Duodenal mucosa (tissue), 2 donors: ENCODE results near the gene TNS3.

ENCODE experiments used
- H3K27ac ChIP-seq: one replicate; pipeline ENCODE4 v1.7.0; 2013; ENCODE audit warnings: low read depth, low read length
- H3K27me3 ChIP-seq, 2 donors: one replicate each; pipeline ENCODE4 v1.7.0; 2013; ENCODE audit warnings: low read length in 2 of 2, control low read depth in 1 of 2; ENCODE audit not compliant: insufficient read depth in 2 of 2, control insufficient read depth in 1 of 2
- H3K36me3 ChIP-seq, 2 donors: one replicate each; pipeline ENCODE4 v1.7.0; 2013; ENCODE audit warnings: low read length in 2 of 2, control low read depth in 1 of 2; ENCODE audit not compliant: insufficient read depth in 2 of 2, control insufficient read depth in 1 of 2
- H3K4me1 ChIP-seq, 2 donors: one replicate each; pipeline ENCODE4 v1.7.0; 2013; ENCODE audit warnings: low read length in 2 of 2, control low read depth in 1 of 2; ENCODE audit not compliant: insufficient read depth in 2 of 2, control insufficient read depth in 1 of 2
- H3K4me3 ChIP-seq, 2 donors: one replicate each; pipeline ENCODE4 v1.7.0; 2013; ENCODE audit warnings: low read length in 2 of 2, low read depth in 1 of 2
- H3K9ac ChIP-seq, 2 donors: one replicate each; pipeline ENCODE4 v1.7.0; 2013; ENCODE audit warnings: low read length in 2 of 2, low read depth in 1 of 2
- H3K9me3 ChIP-seq, 2 donors: one replicate each; pipeline ENCODE4 v1.7.0; 2013; ENCODE audit warnings: low read length in 2 of 2, control low read depth in 1 of 2; ENCODE audit not compliant: control insufficient read depth in 1 of 2

The TNS3 gene

DNA sequence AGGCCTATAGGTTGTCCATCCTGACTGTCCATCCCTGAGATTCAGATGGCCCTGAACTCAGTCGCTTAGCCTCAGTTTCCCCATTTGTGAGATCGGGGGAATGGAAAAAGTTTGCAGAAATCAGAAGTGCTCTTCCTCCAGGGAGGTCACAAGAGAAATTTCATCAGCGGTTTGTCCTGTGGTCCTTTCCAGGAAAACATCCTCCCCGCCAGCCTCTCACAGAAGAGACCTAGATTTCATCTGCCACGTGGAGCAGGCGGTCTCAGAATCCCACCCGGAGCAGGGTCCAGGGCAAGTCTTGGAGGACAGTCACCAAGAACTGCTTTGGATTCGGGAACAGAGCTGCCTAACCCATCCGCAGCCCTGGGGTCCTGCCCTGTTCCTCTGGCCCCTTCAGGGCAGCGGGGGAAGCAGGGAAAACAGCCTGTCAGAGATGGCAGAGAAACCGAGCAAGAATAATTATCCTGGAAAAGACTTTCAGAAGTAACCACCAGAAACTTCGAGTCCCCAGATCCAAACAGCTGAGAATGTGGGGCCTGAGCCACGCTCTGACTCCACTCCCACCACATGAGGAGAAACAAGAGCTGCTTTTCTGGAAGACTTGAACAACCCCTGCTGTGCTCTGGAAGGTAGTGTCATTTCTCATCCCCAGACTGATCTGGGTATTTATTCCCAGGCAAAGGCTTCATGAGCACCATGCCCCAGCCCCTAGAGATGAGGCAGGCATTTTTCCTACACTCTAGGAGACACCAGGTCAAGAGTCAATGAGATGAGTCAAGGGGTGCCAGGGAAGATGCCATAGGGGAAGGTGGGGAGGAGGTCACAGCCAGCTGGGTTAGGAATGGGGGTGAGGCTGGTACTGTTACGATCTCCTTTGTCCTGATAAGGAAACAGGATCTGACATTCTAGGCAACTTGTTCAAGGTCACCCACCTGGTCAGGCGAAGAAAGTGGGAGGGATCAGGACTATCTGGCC is 1.1 kb upstream of the TNS3 start:
- no peaks in the 10 kb centered on the region for H3K27me3 ChIP-seq
- no peak overlapping the region for H3K27ac ChIP-seq
- peak overlapping the region in 1 of 2 donors; percentile 32 for H3K9ac ChIP-seq
- H3K36me3 ChIP-seq: no peaks in the 10 kb centered on the region
- H3K9me3 ChIP-seq: no peaks in the 10 kb centered on the region
- peaks cover 23 to 27% of the 10 kb centered on the region in 2 donors for H3K4me1 ChIP-seq
- no peak overlapping the region for H3K4me3 ChIP-seq

GRCh38 chr7:47581438-47581803 is 490 bp downstream of the TNS3 start:
- Histone ChIP-seq H3K9ac (peak overlapping the region; percentile 65 to 69), H3K27me3 (no peaks in the 10 kb centered on the region), H3K27ac (peak overlapping the region; percentile 82), H3K36me3 (no peaks in the 10 kb centered on the region), H3K4me1 (peaks cover 36 to 41% of the 10 kb centered on the region in 2 donors), H3K9me3 (no peaks in the 10 kb centered on the region), H3K4me3 (peak overlapping the region; percentile 70 to 81)

DNA sequence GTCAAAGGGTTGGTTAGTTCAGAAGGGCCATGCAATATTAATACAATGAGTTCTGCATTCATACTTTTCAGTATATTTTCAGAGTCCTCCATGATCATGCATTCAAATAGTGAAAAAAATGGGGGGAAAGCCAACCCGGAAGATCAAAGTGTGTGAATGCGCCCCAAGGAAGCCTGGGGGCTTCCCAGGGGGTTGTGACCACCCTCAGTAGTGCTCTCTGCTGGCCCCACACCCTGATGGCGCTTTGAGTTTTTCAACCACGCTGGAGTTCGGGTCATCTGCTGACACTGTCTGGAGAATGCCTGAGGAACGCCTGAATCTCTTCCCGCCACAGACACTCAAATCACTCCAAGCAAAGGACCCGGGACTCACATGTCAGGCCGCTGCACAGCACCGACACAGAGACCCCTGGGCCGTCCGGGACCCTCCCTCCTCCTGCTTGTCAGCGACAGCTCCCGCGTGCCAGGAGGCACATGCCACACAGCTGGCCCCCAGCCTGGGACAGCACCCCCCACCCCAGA is 1.0 kb downstream of the TNS3 start:
- H3K4me3 ChIP-seq: peak overlapping the region; percentile 70 to 81
- peaks cover 42 to 47% of the 10 kb centered on the region in 2 donors for H3K4me1 ChIP-seq

DNA sequence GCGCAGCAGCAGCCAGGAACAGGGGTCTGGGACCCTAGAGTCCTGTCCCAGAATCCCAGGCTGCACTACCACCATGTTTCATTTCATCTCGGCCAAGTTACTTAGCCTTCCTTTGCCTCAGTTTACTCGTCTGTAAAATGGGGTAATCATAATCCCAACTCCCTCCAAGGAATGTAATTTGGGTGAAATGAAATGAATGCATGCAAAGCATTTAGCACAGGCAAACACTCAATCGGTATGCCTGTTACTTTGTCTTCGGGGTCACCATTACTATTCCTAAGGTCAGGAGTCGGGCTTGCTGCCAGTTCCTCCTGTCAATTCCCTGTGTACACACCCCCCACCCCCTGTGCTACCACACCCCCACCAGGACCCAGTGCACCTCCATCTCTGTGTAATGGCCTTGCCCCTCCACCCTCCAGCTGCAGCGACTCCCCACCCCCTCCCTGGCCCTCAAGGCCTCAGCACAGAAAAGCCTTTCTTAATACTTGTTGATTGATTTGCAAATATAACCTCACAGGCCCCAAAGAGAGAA is 1.7 kb downstream of the TNS3 start:
- Histone ChIP-seq H3K4me1 (peaks cover 46 to 53% of the 10 kb centered on the region in 2 donors), H3K4me3 (peak overlapping the region; percentile 70 to 81), H3K36me3 (no peaks in the 10 kb centered on the region), H3K27me3 (no peaks in the 10 kb centered on the region), H3K27ac (no peak overlapping the region), H3K9ac (peak overlapping the region; percentile 65 to 69), H3K9me3 (no peaks in the 10 kb centered on the region)

More for the DNA sequence above, 1.0 kb downstream of the TNS3 start:
- Histone ChIP-seq H3K36me3 (no peaks in the 10 kb centered on the region), H3K9ac (peak overlapping the region; percentile 65 to 69), H3K27me3 (no peaks in the 10 kb centered on the region), H3K27ac (peak overlapping the region; percentile 73), H3K9me3 (no peaks in the 10 kb centered on the region)

DNA sequence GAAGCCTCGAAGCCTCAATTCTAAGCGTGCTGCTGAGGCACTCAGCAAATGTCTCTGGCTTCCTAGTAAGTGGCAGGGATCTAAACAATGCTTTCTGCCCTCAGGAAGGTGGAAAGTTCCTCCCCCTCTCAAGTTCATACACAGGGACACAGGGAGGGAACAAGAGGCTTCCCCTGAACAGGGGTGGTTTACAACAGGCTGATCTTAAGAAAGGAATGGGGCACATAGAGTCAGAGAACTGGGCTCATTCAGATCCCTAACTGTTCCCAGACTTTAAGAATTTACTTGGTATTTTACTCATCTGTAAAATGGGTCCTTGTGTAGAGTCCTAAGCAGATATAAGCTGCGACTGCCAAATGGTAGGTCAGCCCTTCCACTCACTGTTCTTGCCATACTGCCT is 2.5 kb downstream of the TNS3 start:
- Histone ChIP-seq H3K36me3 (no peaks in the 10 kb centered on the region), H3K9me3 (no peaks in the 10 kb centered on the region), H3K27me3 (no peaks in the 10 kb centered on the region), H3K9ac (peak overlapping the region in 1 of 2 donors; percentile 7), H3K27ac (peak overlapping the region; percentile 4), H3K4me3 (peak overlapping the region in 1 of 2 donors; percentile 70), H3K4me1 (peaks cover 54 to 61% of the 10 kb centered on the region in 2 donors)

DNA sequence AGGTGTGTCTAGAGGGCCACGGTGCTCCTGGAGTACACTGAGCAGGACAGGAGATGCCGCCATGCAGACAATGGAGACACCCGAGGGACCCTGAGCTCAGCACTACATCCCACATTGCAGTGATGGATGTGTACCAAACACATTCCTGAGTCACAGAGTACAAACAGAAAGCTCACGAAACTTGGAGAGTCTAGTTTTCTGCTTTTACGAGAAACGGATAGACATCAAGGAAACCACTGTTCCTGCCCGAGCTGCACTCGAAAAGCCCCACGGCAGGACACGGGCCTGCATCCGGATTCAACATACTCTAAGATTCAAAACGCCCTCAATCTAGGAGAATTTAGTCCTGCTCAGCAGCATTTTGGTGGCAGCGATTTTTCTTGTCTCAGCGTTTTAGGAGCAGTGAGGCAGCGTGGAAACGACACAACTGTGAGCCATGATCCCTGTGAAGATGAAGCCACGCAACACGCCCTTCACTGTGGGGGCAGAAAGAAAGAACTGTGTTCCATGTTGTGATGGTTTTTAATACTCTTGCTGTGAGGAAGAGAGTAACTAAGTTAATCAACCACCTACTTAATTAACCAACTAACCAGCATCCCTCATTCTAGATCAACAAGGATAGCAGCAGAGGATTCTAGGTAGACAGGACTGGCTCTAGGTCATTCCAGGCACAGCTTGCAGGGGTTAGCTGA is 3.2 kb downstream of the TNS3 start:
- Histone ChIP-seq H3K27me3 (no peaks in the 10 kb centered on the region), H3K9ac (no peak overlapping the region), H3K27ac (peak overlapping the region; percentile 15), H3K9me3 (no peaks in the 10 kb centered on the region), H3K36me3 (no peaks in the 10 kb centered on the region), H3K4me3 (no peak overlapping the region), H3K4me1 (peaks cover 61 to 65% of the 10 kb centered on the region in 2 donors)

DNA sequence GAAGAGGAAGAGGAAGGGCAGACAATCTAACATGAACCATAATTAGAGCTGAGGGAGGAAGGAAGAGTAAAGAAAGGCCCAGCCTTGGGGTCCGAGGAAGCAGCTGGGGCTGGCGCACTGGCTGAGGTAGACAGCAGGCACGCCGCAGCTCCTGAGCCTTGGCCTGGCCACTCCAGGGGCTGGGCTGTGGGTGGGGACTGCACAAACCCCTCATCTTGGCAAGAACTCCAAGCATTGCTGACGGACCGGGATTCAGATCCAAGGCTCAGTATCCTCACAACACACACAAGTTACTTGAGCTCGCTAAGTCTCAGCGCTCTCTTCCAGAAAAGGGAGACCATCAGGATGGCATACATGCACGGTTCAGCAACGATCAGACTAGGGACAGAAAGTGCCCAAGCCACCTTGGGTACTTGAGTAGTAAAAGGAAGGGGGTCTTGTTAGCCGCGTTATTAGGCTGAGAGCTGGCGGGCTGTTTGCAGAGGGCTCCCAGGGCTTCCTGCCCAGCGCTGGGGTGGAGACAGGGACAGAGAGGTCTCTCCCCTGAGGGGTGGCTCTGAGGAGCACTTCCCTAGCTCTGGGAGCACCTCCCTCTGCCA is 4.5 kb downstream of the TNS3 start:
- Histone ChIP-seq H3K9me3 (no peaks in the 10 kb centered on the region), H3K9ac (peak overlapping the region; percentile 19 to 35), H3K27ac (peak overlapping the region; percentile 77), H3K4me3 (peak overlapping the region; percentile 4 to 36), H3K36me3 (no peaks in the 10 kb centered on the region), H3K27me3 (no peaks in the 10 kb centered on the region), H3K4me1 (peaks cover 73 to 74% of the 10 kb centered on the region in 2 donors)

DNA sequence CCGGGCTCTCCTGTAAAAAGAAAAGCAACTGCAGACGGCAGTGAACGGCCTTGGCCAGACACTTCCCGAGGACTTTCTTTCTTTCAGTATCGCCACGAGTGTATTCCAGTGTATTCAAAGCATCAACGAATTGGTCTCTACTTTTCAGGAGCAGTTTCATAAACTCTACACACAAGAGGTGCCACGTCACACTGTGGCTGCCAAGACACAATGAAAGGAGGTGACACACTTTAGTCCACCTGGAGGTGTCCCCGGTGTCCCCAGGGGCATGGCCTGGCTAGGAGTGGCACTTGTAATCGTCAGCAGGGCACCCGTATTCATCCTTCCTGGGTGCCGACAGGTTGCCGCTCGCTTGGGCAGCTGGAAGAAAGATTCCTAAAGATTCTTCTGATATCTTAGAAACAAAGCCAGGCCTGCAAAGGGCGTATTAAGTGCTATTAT is 5.0 kb downstream of the TNS3 start:
- H3K9ac ChIP-seq: peak overlapping the region; percentile 19 to 35
- peaks cover 76 to 78% of the 10 kb centered on the region in 2 donors for H3K4me1 ChIP-seq
- peak overlapping the region; percentile 77 for H3K27ac ChIP-seq
- peak overlapping the region; percentile 4 to 36 for H3K4me3 ChIP-seq
- no peaks in the 10 kb centered on the region for H3K36me3 ChIP-seq
- no peaks in the 10 kb centered on the region for H3K9me3 ChIP-seq
- H3K27me3 ChIP-seq: no peaks in the 10 kb centered on the region

- Histone ChIP-seq H3K4me1 (peaks cover 83 to 84% of the 10 kb centered on the region in 2 donors), H3K9ac (peak overlapping the region; percentile 1 to 19), H3K36me3 (no peaks in the 10 kb centered on the region), H3K27ac (peak overlapping the region; percentile 77), H3K27me3 (no peaks in the 10 kb centered on the region), H3K9me3 (no peaks in the 10 kb centered on the region), H3K4me3 (peak overlapping the region in 1 of 2 donors; percentile 4)
Measured at GRCh38 chr7:47576031-47576865, 5.7 kb downstream of the TNS3 start.
